GM18505 (cell line): ENCODE data around the gene TTPAL.

ENCODE experiments used
- ATAC-seq: cut with Tn5 transposase; IDR thresholded peaks from one replicate; pipeline ENCODE4 v1.9.1; 2021; ENCODE audit not compliant: unreplicated experiment
- POLR2A ChIP-seq: IDR thresholded peaks from 4 replicates; pipeline ENCODE4 v1.6.1; 2011; ENCODE audit warnings: borderline replicate concordance; ENCODE audit not compliant: insufficient read depth, insufficient read length; ENCODE audit errors: extremely low read depth

Gene TTPAL

GRCh38 chr20:44542890-44543289 is 67.2 kb downstream of the TTPAL start:
- TF ChIP-seq POLR2A = no peak

GRCh38 chr20:44543358-44543757 is 67.7 kb downstream of the TTPAL start:
- ATAC-seq = no peak
- TF ChIP-seq POLR2A = no peak

More at GRCh38 chr20:44542890-44543289, 67.2 kb downstream of the TTPAL start:
- ATAC-seq = no peak
